Loucy (cell line): ENCODE results near the gene APOL2.
"Not testable (repeated sequence)": the region's sequence is repeated elsewhere in the genome, so short reads cannot be mapped to it uniquely, and the experiment has no call there.

Source experiments
- H2AFZ ChIP-seq: fragments of 200-600 bp; sonication (generic); 2 replicates; pipeline ENCODE4 v1.6.0; 2016; ENCODE audit warnings: antibody characterized with exemption, mild to moderate bottlenecking, low read length, moderate library complexity
- H3F3A ChIP-seq: fragments of 200-600 bp; 2 replicates; pipeline ENCODE4 v1.6.0; 2016; ENCODE audit warnings: antibody characterized with exemption, low read depth, mild to moderate bottlenecking
- H3K27me3 ChIP-seq: fragments of 200-600 bp; sonication (generic); 2 replicates; pipeline ENCODE4 v1.6.1; 2014; ENCODE audit warnings: low read length, mild to moderate bottlenecking; ENCODE audit not compliant: insufficient read depth, poor library complexity, severe bottlenecking
- H3K36me3 ChIP-seq: fragments of 200-600 bp; sonication (generic); 2 replicates; pipeline ENCODE4 v1.6.1; 2016; ENCODE audit warnings: low read length; ENCODE audit not compliant: insufficient read depth
- H3K4me1 ChIP-seq: fragments of 200-600 bp; sonication (generic); 2 replicates; pipeline ENCODE4 v1.5.1; 2014; ENCODE audit warnings: low read length, mild to moderate bottlenecking; ENCODE audit not compliant: insufficient read depth, poor library complexity, severe bottlenecking
- H3K4me2 ChIP-seq: fragments of 200-600 bp; sonication (generic); 2 replicates; pipeline ENCODE4 v1.6.0; 2014; ENCODE audit warnings: antibody characterized with exemption, low read length, low read depth, mild to moderate bottlenecking; ENCODE audit not compliant: poor library complexity, severe bottlenecking
- H3K4me3 ChIP-seq: fragments of 200-600 bp; sonication (generic); 2 replicates; pipeline ENCODE4 v1.5.1; 2014; ENCODE audit warnings: low read length, mild to moderate bottlenecking, mixed read lengths; ENCODE audit not compliant: poor library complexity, severe bottlenecking
- H3K79me2 ChIP-seq: fragments of 200-600 bp; sonication (generic); 2 replicates; pipeline ENCODE4 v1.6.1; 2014; ENCODE audit warnings: low read length; ENCODE audit not compliant: insufficient read depth
- H3K9ac ChIP-seq: fragments of 200-600 bp; sonication (generic); 2 replicates; pipeline ENCODE4 v1.6.0; 2014; ENCODE audit warnings: mild to moderate bottlenecking, low read depth, low read length, moderate library complexity; ENCODE audit not compliant: poor library complexity, severe bottlenecking
- H3K9me2 ChIP-seq: fragments of 200-600 bp; sonication (generic); replicated peaks from 2 replicates; pipeline ENCODE4 v1.6.1; 2016; ENCODE audit warnings: low read depth, low read length, mixed read lengths
- H3K9me3 ChIP-seq: fragments of 200-600 bp; sonication (generic); 2 replicates; pipeline ENCODE4 v1.6.1; 2014; ENCODE audit warnings: mild to moderate bottlenecking, antibody characterized with exemption, low read length, low read depth; ENCODE audit not compliant: insufficient read depth
- H4K20me1 ChIP-seq: fragments of 200-600 bp; sonication (generic); 2 replicates; pipeline ENCODE4 v1.6.0; 2014; ENCODE audit warnings: antibody characterized with exemption, low read length, mild to moderate bottlenecking; ENCODE audit not compliant: insufficient read depth, poor library complexity, severe bottlenecking
- CTCF ChIP-seq: fragments of 200-600 bp; sonication (generic); conservative IDR thresholded peaks from 2 replicates; pipeline ENCODE4 v1.5.1; 2014; ENCODE audit warnings: mild to moderate bottlenecking, antibody characterized with exemption, low read length
- EZH2phosphoT487 ChIP-seq: fragments of 200-600 bp; IDR thresholded peaks from 2 replicates; pipeline ENCODE4 v1.6.1; 2018; ENCODE audit warnings: antibody characterized with exemption, mild to moderate bottlenecking, moderate library complexity, borderline replicate concordance

Gene APOL2

GRCh38 chr22:36208914-36209313 is 30.4 kb downstream of the APOL2 start:
- peaks cover 18% of the 10 kb centered on the region for H3K4me1 ChIP-seq
- no peaks in the 10 kb centered on the region for H3K27me3 ChIP-seq
- no peak overlapping the region for H3K4me2 ChIP-seq
- no peak overlapping the region for H3K4me3 ChIP-seq
- no peaks in the 10 kb centered on the region for H3K9me2 ChIP-seq
- H3F3A ChIP-seq: no peaks in the 10 kb centered on the region
- TF ChIP-seq CTCF (no peak), EZH2phosphoT487 (no peak)
- H3K36me3 ChIP-seq: no peaks in the 10 kb centered on the region
- no peak overlapping the region for H3K9ac ChIP-seq
- H2AFZ ChIP-seq: no peak overlapping the region
- H4K20me1 ChIP-seq: no peaks in the 10 kb centered on the region
- 0 out of 2 replicates have a peak, but pooled peaks cover 8% of the 10 kb centered on the region for H3K9me3 ChIP-seq
- H3K79me2 ChIP-seq: no peaks in the 10 kb centered on the region

- Histone ChIP-seq H3K27me3 (no peaks in the 10 kb centered on the region), H3K9ac (no peak overlapping the region), H3K4me3 (no peak overlapping the region), H2AFZ (no peak overlapping the region), H3K4me2 (no peak overlapping the region), H4K20me1 (no peaks in the 10 kb centered on the region), H3K79me2 (no peaks in the 10 kb centered on the region), H3K4me1 (peaks cover 18% of the 10 kb centered on the region), H3K9me3 (0 out of 2 replicates have a peak, but pooled peaks cover 8% of the 10 kb centered on the region), H3F3A (no peaks in the 10 kb centered on the region), H3K9me2 (no peaks in the 10 kb centered on the region), H3K36me3 (no peaks in the 10 kb centered on the region)
- TF ChIP-seq EZH2phosphoT487 (no peak), CTCF (no peak)
These were observed 31.1 kb downstream of the APOL2 start for GRCh38 chr22:36208162-36208765.

GRCh38 chr22:36206255-36206654 is 33.1 kb downstream of the APOL2 start:
- Histone ChIP-seq H3K9ac (no peak overlapping the region), H3F3A (no peaks in the 10 kb centered on the region), H4K20me1 (no peaks in the 10 kb centered on the region), H3K79me2 (no peaks in the 10 kb centered on the region), H3K9me3 (0 out of 2 replicates have a peak, but pooled peaks cover 8% of the 10 kb centered on the region), H3K4me1 (peaks cover 9% of the 10 kb centered on the region), H3K36me3 (no peaks in the 10 kb centered on the region), H3K9me2 (no peaks in the 10 kb centered on the region), H3K27me3 (no peaks in the 10 kb centered on the region), H3K4me3 (no peak overlapping the region), H3K4me2 (no peak overlapping the region), H2AFZ (no peak overlapping the region; the same call in 1 of the 2 replicates)
- TF ChIP-seq EZH2phosphoT487 (no peak), CTCF (no peak)

GRCh38 chr22:36205573-36205972 is 33.8 kb downstream of the APOL2 start:
- H3K4me3 ChIP-seq, H3K9me2 ChIP-seq, H3K9ac ChIP-seq, H3K79me2 ChIP-seq, H3K9me3 ChIP-seq, H4K20me1 ChIP-seq, H3K4me1 ChIP-seq, H2AFZ ChIP-seq, H3K27me3 ChIP-seq, H3F3A ChIP-seq, H3K36me3 ChIP-seq, H3K4me2 ChIP-seq: not testable (repeated sequence)
